ENCODE measurements around the gene SLC46A1. TPM values are rescaled to one million over a fixed set of nuclear protein-coding genes. Genes with fewer than 3 reads are reported as not detected.

SLC46A1 gene
- total RNA-seq, 4 donors from 2014 or later = 0.83 to 4.0 (median 1.6) TPM

DNA sequence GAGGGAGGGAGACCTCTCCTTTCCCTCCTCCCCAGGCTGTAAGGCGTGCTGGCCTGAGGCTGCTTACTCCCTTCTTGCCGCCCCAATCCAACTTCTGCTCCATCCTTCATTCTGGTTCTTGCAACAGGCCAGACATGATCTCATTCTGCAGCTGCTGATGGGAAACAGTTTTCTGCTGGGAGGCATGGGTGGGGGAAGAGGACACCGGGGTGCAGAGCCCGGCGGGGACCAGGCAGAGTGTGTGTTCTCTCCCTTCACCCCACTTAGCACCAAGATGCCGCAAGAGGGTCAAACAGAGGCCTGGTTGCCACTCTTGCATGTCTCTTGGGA lies 33.1 kb downstream of the SLC46A1 start:
- TF ChIP-seq POLR2A (IDR thresholded peaks at IDR 0.05) = no peak
- no peak for TF ChIP-seq CTCF (IDR thresholded peaks at IDR 0.05)
- Histone ChIP-seq H3K27ac (no peak overlapping the region), H3K27me3 (peaks cover 0 to 10% (median 0%) of the 10 kb centered on the region in 4 donors), H3K9me3 (no peaks in the 10 kb centered on the region), H3K4me3 (peak overlapping the region in 2 of 4 donors; percentile 59 to 69), H3K4me1 (peaks cover 12 to 36% (median 17%) of the 10 kb centered on the region in 3 donors), H3K36me3 (no peaks in the 10 kb centered on the region)
- DNase-seq = no peak
- intact Hi-C loops (cut with DNase I) = no loop called here
- WGBS, 2 donors = 86 to 93% methylated on average over 2 to 6 of the region's 6 CpGs

GRCh38 chr17:28372203-28372944 lies 33.6 kb downstream of the SLC46A1 start:
- WGBS, 2 donors = 29 to 70% methylated on average over 6 to 9 of the region's 53 CpGs
- TF ChIP-seq CTCF (IDR thresholded peaks at IDR 0.05) (no peak), POLR2A (IDR thresholded peaks at IDR 0.05) (no peak)
- Histone ChIP-seq H3K4me1 (peaks cover 12 to 36% (median 17%) of the 10 kb centered on the region in 3 donors), H3K27me3 (peaks cover 0 to 10% (median 0%) of the 10 kb centered on the region in 4 donors), H3K36me3 (no peaks in the 10 kb centered on the region), H3K4me3 (peak overlapping the region; percentile 38 to 69 (median 56)), H3K9me3 (no peaks in the 10 kb centered on the region), H3K27ac (peak overlapping the region in 3 of 4 donors; percentile 46 to 80 (median 78))
- intact Hi-C loops (cut with DNase I) = no loop called here
- no peak for DNase-seq

- Histone ChIP-seq H3K9me3 (no peaks in the 10 kb centered on the region), H3K4me3 (peak within 1 kb of the TSS; percentile 38 to 69 (median 56)), H3K27ac (peak within 1 kb of the TSS; percentile 46 to 80 (median 78)), H3K27me3 (peaks cover 0 to 10% (median 0%) of the 10 kb centered on the region in 4 donors), H3K4me1 (peaks cover 12 to 36% (median 17%) of the 10 kb centered on the region in 3 donors), H3K36me3 (no peaks in the 10 kb centered on the region)
- intact Hi-C loops (cut with DNase I) = no loop called here
- no peak for TF ChIP-seq POLR2A (IDR thresholded peaks at IDR 0.05)
- no peak for TF ChIP-seq CTCF (IDR thresholded peaks at IDR 0.05)
- peak; percentile 33 for DNase-seq
- WGBS, 2 donors = 0 to 1% methylated on average over 27 to 38 of the region's 80 CpGs
Measured at GRCh38 chr17:28371245-28372202, 34.5 kb downstream of the SLC46A1 start, which contains the start of gene SARM1. Gene SARM1, plus strand, starts transcription at chr17:28371694. Its CDS starts 339 bp downstream, at chr17:28372033.

GRCh38 chr17:28370744-28371103 lies 35.3 kb downstream of the SLC46A1 start:
- TF ChIP-seq POLR2A (IDR thresholded peaks at IDR 0.05) (no peak), CTCF (IDR thresholded peaks at IDR 0.05) (no peak)
- Histone ChIP-seq H3K4me1 (peaks cover 12 to 36% (median 17%) of the 10 kb centered on the region in 3 donors), H3K36me3 (no peaks in the 10 kb centered on the region), H3K4me3 (peak overlapping the region in 1 of 4 donors; percentile 69), H3K9me3 (no peaks in the 10 kb centered on the region), H3K27ac (peak overlapping the region; percentile 30 to 80 (median 78)), H3K27me3 (peaks cover 0 to 10% (median 0%) of the 10 kb centered on the region in 4 donors)
- DNase-seq = no peak
- 18 to 56% methylated on average over 1 of the region's 1 CpG for WGBS, 2 donors
- intact Hi-C loops (cut with DNase I) = no loop called here
